Activated gamma-delta T cell (primary cell): Measurements from ENCODE around the gene TEX10.

Experiments used
- DNase-seq: peaks from one replicate; lab custom pipeline; 2025; lab: John Stamatoyannopoulos, UW

Gene TEX10

GRCh38 chr9:100285080-100285479 lies 67.7 kb downstream of the TEX10 start:
- DNase-seq: no peak

GRCh38 chr9:100284247-100284646 lies 68.5 kb downstream of the TEX10 start:
- no peak for DNase-seq

GRCh38 chr9:100282388-100282719 lies 70.4 kb downstream of the TEX10 start:
- DNase-seq: no peak

- DNase-seq: no peak
Observed at GRCh38 chr9:100281676-100282387, 70.9 kb downstream of the TEX10 start.

GRCh38 chr9:100281066-100281465 lies 71.7 kb downstream of the TEX10 start:
- DNase-seq: no peak

- no peak for DNase-seq
Observed at GRCh38 chr9:100277166-100277979, 75.4 kb downstream of the TEX10 start.

GRCh38 chr9:100269656-100270055 lies 83.1 kb downstream of the TEX10 start:
- DNase-seq: no peak

GRCh38 chr9:100268271-100268670 lies 84.5 kb downstream of the TEX10 start:
- DNase-seq: no peak

- no peak for DNase-seq
Observed at GRCh38 chr9:100267211-100267610, 85.5 kb downstream of the TEX10 start.
